ENCODE results near the gene DDX24.

GRCh38 chr14:94059998-94060397, 21.0 kb downstream of the DDX24 start:
- TF ChIP-seq CTCF (conservative IDR thresholded peaks at IDR 0.05; ENCODE audit: low read length) = no peak
- no peak for TF ChIP-seq EZH2phosphoT487 (IDR thresholded peaks at IDR 0.05; ENCODE audit: borderline replicate concordance, low read depth, low read length)

Measured in OCI-LY7 (cell line).